MG63 (cell line): Measurements from ENCODE around the gene ATP5MK. TPM values are rescaled to one million over a fixed set of nuclear protein-coding genes. Genes with fewer than 3 reads are reported as not detected.

Experiments
- DNase-seq: peaks from one replicate; pipeline ENCODE4 v3.0.0-alpha.2; 2020
- H3K27me3 ChIP-seq: fragments of 250-450 bp; sonication (Bioruptor Pico); 2 replicates; pipeline ENCODE4 v1.5.1; 2020; ENCODE audit warnings: mild to moderate bottlenecking, moderate library complexity
- H3K36me3 ChIP-seq: fragments of 250-450 bp; sonication (Bioruptor Pico); 2 replicates; pipeline ENCODE4 v1.5.1; 2020; ENCODE audit warnings: mild to moderate bottlenecking, moderate library complexity
- H3K4me3 ChIP-seq: fragments of 250-450 bp; sonication (Bioruptor Pico); 2 replicates; pipeline ENCODE4 v1.5.1; 2020; ENCODE audit warnings: mild to moderate bottlenecking, moderate library complexity
- H3K9me3 ChIP-seq: fragments of 250-450 bp; sonication (Bioruptor Pico); 2 replicates; pipeline ENCODE4 v1.5.1; 2020; ENCODE audit warnings: mild to moderate bottlenecking, moderate library complexity
- total RNA-seq: library from RNA; depleted of rRNA; stranded (reverse); fragments of >200 nt; shearing (Covaris generic); gene quantifications from 2 replicates; pipeline ENCODE4 v1.2.3, GENCODE V29; 2014; ENCODE audit warnings: low replicate concordance; rRNA removed

The ATP5MK gene
- total RNA-seq = 342 and 2,124 TPM in 2 replicates

- DNase-seq = peak; percentile 97
- Histone ChIP-seq H3K4me3 (peak within 1 kb of the TSS; percentile 91), H3K27me3 (no peaks in the 10 kb centered on the region), H3K36me3 (peaks cover 70% of the 10 kb centered on the region), H3K9me3 (no peaks in the 10 kb centered on the region)
These were observed at the start of gene ATP5MK, which contains the start of gene PDCD11 for GRCh38 chr10:103396067-103396788. ATP5MK (minus strand) TSS chr10:103396475; CDS start chr10:103392457, 4,018 bp downstream. PDCD11 (plus strand) TSS chr10:103396626; CDS start chr10:103398427, 1,801 bp downstream.

GRCh38 chr10:103445366-103445765 is 49.1 kb upstream of the ATP5MK start:
- H3K9me3 ChIP-seq = no peaks in the 10 kb centered on the region
- H3K4me3 ChIP-seq = no peak overlapping the region
- no peak for DNase-seq
- H3K36me3 ChIP-seq = peaks cover 87% of the 10 kb centered on the region
- no peaks in the 10 kb centered on the region for H3K27me3 ChIP-seq

- no peaks in the 10 kb centered on the region for H3K9me3 ChIP-seq
- H3K4me3 ChIP-seq = no peak overlapping the region
- H3K36me3 ChIP-seq = peaks cover 91% of the 10 kb centered on the region
- H3K27me3 ChIP-seq = no peaks in the 10 kb centered on the region
- no peak for DNase-seq
These were observed 48.2 kb upstream of the ATP5MK start for GRCh38 chr10:103444478-103444877.

- H3K36me3 ChIP-seq = peaks cover 93% of the 10 kb centered on the region
- no peaks in the 10 kb centered on the region for H3K9me3 ChIP-seq
- DNase-seq = no peak
- H3K4me3 ChIP-seq = no peak overlapping the region
- H3K27me3 ChIP-seq = no peaks in the 10 kb centered on the region
These were observed 47.4 kb upstream of the ATP5MK start for GRCh38 chr10:103443475-103444185.

- H3K36me3 ChIP-seq = peaks cover 96% of the 10 kb centered on the region
- no peaks in the 10 kb centered on the region for H3K27me3 ChIP-seq
- H3K9me3 ChIP-seq = no peaks in the 10 kb centered on the region
- no peak for DNase-seq
- no peak overlapping the region for H3K4me3 ChIP-seq
These were observed 45.8 kb upstream of the ATP5MK start for GRCh38 chr10:103442031-103442461.

GRCh38 chr10:103441611-103442010 is 45.3 kb upstream of the ATP5MK start:
- Histone ChIP-seq H3K9me3 (no peaks in the 10 kb centered on the region), H3K4me3 (no peak overlapping the region), H3K27me3 (no peaks in the 10 kb centered on the region), H3K36me3 (peaks cover 96% of the 10 kb centered on the region)
- DNase-seq = no peak

GRCh38 chr10:103441206-103441605 is 44.9 kb upstream of the ATP5MK start:
- DNase-seq = no peak
- peaks cover 96% of the 10 kb centered on the region for H3K36me3 ChIP-seq

GRCh38 chr10:103440416-103440815 is 44.1 kb upstream of the ATP5MK start:
- Histone ChIP-seq H3K9me3 (no peaks in the 10 kb centered on the region), H3K4me3 (no peak overlapping the region), H3K36me3 (peaks cover 94% of the 10 kb centered on the region), H3K27me3 (no peaks in the 10 kb centered on the region)
- no peak for DNase-seq

More at GRCh38 chr10:103441206-103441605, 44.9 kb upstream of the ATP5MK start:
- no peak overlapping the region for H3K4me3 ChIP-seq
- H3K9me3 ChIP-seq = no peaks in the 10 kb centered on the region
- no peaks in the 10 kb centered on the region for H3K27me3 ChIP-seq

- no peak for DNase-seq
- Histone ChIP-seq H3K27me3 (no peaks in the 10 kb centered on the region), H3K36me3 (peaks cover 91% of the 10 kb centered on the region), H3K9me3 (no peaks in the 10 kb centered on the region), H3K4me3 (no peak overlapping the region)
These were observed 43.5 kb upstream of the ATP5MK start for GRCh38 chr10:103439776-103440175.

- DNase-seq = no peak
- H3K9me3 ChIP-seq = no peaks in the 10 kb centered on the region
- H3K27me3 ChIP-seq = no peaks in the 10 kb centered on the region
- no peak overlapping the region for H3K4me3 ChIP-seq
- H3K36me3 ChIP-seq = peaks cover 86% of the 10 kb centered on the region
These were observed 37.6 kb upstream of the ATP5MK start for GRCh38 chr10:103433858-103434257.

- H3K4me3 ChIP-seq = no peak overlapping the region
- no peaks in the 10 kb centered on the region for H3K9me3 ChIP-seq
- peaks cover 85% of the 10 kb centered on the region for H3K36me3 ChIP-seq
- DNase-seq = no peak
- H3K27me3 ChIP-seq = no peaks in the 10 kb centered on the region
These were observed 35.6 kb upstream of the ATP5MK start for GRCh38 chr10:103431902-103432301.

GRCh38 chr10:103429647-103430046 is 33.4 kb upstream of the ATP5MK start:
- peaks cover 83% of the 10 kb centered on the region for H3K36me3 ChIP-seq
- no peaks in the 10 kb centered on the region for H3K9me3 ChIP-seq
- no peak for DNase-seq
- H3K27me3 ChIP-seq = no peaks in the 10 kb centered on the region
- H3K4me3 ChIP-seq = no peak overlapping the region

GRCh38 chr10:103428989-103429643 is 32.8 kb upstream of the ATP5MK start:
- DNase-seq = no peak
- H3K36me3 ChIP-seq = peaks cover 83% of the 10 kb centered on the region
- H3K4me3 ChIP-seq = no peak overlapping the region
- no peaks in the 10 kb centered on the region for H3K27me3 ChIP-seq
- H3K9me3 ChIP-seq = no peaks in the 10 kb centered on the region

- no peaks in the 10 kb centered on the region for H3K27me3 ChIP-seq
- no peak overlapping the region for H3K4me3 ChIP-seq
- no peaks in the 10 kb centered on the region for H3K9me3 ChIP-seq
- peaks cover 83% of the 10 kb centered on the region for H3K36me3 ChIP-seq
- DNase-seq = no peak
These were observed 31.6 kb upstream of the ATP5MK start for GRCh38 chr10:103427866-103428265.

GRCh38 chr10:103423748-103424147 is 27.5 kb upstream of the ATP5MK start:
- no peak for DNase-seq
- Histone ChIP-seq H3K4me3 (no peak overlapping the region), H3K9me3 (no peaks in the 10 kb centered on the region), H3K36me3 (peaks cover 78% of the 10 kb centered on the region), H3K27me3 (no peaks in the 10 kb centered on the region)

- H3K9me3 ChIP-seq = no peaks in the 10 kb centered on the region
- no peak for DNase-seq
- no peak overlapping the region for H3K4me3 ChIP-seq
- H3K36me3 ChIP-seq = peaks cover 80% of the 10 kb centered on the region
- H3K27me3 ChIP-seq = no peaks in the 10 kb centered on the region
These were observed 22.8 kb upstream of the ATP5MK start for GRCh38 chr10:103419101-103419500.

- no peaks in the 10 kb centered on the region for H3K9me3 ChIP-seq
- no peaks in the 10 kb centered on the region for H3K27me3 ChIP-seq
- H3K4me3 ChIP-seq = no peak overlapping the region
- peaks cover 80% of the 10 kb centered on the region for H3K36me3 ChIP-seq
- DNase-seq = no peak
These were observed 21.3 kb upstream of the ATP5MK start for GRCh38 chr10:103417601-103418000.
